Effector CD8-positive, alpha-beta T cell (primary cell): ENCODE data around the gene RPP25.
A peak's percentile ranks its signal among the peaks of the same experiment; 100 is the strongest.
"Not testable (repeated sequence)": the region's sequence is repeated elsewhere in the genome, so short reads cannot be mapped to it uniquely, and the experiment has no call there.

Experiments used
- DNase-seq: peaks from one replicate; lab custom pipeline; 2025; lab: John Stamatoyannopoulos, UW

RPP25 gene

DNA sequence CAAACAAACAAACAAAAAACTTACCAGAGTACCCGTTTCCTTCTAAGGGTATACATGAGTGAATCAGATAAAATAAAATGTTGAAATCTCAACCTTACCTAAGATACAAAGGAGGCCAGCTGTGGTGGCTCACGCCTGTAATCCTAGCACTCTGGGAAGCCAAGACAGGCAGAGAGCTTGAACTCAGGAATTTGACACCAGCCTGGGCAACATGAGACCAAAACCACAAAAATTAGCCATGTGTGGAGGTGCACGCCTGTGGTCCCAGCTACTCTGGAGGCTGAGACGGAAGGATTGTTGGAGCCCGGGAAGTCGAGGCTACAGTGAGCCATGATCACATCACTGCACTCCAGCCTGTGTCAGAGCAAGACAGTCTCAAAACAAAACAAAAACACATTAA is 38.9 kb downstream of the RPP25 start:
- DNase-seq: no peak

DNA sequence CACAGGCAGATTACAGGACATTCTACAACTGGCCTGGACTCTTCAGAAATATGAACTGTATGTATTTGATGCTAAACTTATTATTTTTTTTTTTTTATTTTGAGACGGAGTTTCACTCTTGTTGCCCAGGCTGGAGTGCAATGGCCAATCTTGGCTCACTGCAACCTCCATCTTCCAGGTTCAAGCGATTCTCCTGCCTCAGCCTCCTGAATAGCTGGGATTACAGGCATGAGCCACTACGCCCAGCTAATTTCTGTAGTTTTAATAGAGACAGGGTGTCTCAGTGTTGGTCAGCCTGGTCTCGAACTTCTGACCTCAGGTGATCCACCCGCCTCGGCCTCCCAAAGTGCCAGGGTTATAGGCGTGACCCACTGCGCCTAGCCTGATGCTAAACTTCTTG is 42.8 kb downstream of the RPP25 start:
- not testable (repeated sequence) for DNase-seq

DNA sequence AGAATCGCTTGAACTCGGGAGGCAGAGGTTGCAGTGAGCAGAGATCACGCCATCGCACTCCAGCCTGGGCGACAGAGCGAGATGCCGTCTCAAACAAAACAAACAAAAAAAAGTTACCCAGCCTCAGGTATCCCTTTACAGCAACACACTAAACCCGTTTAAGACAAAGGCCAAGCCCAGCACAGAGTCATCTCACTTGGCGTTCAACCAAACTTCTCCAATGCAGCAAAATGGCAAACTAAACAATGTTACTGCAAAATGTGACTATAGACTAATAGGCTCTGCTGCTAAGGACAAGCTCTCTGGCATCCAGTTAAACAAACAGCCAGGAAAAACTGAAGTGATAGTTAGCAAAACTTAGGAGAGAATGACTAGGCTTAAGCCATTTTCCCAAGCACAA is 43.5 kb downstream of the RPP25 start:
- no peak for DNase-seq

DNA sequence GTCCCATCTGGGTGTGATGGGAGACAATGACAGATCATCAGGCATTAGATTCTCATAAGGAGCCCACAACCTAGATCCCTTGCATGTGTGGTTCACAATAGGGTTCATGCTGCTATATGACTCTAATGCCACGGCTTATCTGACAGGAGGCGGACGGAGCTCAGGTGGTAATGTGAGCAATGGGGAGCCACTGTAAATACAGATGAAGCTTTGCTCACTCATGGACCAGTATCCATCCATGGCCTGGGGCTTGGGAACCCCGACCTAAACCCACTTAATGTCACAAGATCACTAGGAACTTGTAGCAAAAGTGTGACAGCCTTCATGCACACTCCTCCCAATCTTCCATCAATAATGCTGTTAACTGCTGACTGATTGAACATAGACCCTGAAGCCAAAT is 47.9 kb downstream of the RPP25 start:
- DNase-seq: no peak

DNA sequence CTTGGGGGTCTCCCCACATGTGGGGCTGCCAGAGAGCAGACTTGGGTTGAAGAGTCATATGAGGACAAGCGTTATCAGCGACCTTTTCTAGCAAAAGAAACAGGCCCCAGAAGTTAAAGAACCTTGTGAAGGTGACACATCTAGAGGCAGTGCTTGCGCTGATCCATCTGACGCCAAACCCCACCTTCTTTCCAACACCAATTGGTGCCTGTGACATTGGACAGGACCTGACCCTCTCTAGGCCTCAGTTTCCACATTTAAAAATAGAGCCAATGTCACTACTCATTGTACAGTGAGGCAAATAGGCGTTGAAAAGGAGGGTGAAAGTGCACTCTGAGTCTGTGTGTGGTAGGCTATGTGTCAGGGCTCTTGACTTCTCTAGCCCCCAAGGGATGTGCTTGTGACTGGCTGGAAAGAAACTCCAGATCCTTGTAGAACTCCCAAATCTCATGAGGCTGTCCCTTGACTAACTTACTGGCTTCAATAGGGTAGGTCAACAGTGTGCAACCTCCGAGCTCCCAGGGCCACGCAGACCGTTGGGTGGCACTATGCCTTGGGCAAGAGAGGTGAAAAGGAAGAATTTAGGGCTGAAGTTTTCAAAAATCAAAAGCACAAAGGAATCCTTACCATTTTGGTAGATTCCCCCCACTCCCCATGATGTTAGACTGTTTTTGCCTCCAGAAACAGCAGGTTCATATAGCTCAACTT is 49.3 kb downstream of the RPP25 start:
- DNase-seq: no peak

DNA sequence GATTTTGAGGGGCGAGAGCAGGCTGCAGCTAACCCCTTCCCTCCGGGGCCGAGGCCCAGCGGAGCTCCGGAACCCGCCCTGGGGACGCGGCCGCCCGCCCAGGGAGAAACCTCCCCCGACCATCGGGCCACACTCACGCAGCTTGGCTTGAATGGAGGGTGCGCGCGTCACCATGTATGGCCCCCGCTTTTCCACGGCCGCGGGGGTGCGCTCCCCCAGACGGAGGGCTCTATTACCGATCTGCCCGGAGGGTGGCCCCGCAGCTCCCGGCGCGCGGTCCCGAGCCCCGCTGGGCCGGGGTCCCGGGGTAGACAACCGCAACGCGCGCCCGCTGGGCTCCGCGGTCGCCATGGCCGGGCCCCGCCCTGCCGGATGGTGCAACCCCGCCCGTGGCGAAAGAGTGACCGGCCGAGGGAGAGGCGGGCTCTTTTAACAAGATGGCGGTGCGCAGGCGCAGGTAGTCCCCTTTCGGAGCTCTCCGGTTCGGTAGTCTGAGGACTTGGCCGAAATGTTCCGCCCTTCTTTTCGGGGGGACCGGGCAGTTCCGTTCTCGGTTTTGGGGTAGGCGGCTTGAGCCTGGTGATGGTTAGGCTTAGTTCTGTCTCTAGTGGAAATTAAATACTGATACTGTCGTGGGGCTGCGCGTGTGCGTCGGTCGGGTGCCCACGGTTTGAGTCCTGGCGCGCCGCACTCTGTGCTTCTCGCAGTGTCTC is 50.0 kb downstream of the RPP25 start, which contains the start of gene FAM219B:
TSS of gene FAM219B (minus strand) at position 402 of the 713 bp plus-strand sequence. CDS start at position 351, 51 bp downstream.
- peak; percentile 48 for DNase-seq

DNA sequence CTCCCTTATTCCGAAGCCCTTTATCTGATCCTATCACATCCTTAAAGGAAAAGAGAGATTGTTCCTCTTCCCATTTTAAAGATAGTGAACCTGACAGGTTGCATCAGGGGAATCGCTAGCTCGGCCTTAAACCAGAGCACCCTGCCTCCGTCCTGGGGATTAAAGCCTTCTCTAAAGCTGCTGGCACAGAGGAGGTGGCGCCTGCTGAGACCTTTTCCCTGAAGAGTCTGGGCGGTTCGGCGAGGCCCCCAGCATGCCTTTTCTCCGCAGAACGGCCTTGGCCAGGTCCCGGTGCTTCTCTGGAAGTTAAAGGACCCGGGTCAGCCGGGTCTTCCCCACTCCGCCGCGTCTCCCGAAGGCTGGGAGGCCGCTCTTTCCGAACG is 50.5 kb downstream of the RPP25 start:
- no peak for DNase-seq
